Colonic mucosa (tissue), 4 donors: Measurements from ENCODE around the gene ACVR1. TPM values are rescaled to one million over a fixed set of nuclear protein-coding genes. Genes with fewer than 3 reads are reported as not detected.
"Not testable (repeated sequence)": the region's sequence is repeated elsewhere in the genome, so short reads cannot be mapped to it uniquely, and the experiment has no call there.

Source experiments
- DNase-seq: peaks from one replicate; pipeline ENCODE4 v3.0.0-alpha.2; 2020
- H3K27ac ChIP-seq: fragments of 200-600 bp; one replicate; pipeline ENCODE4 v1.8.0; 2021
- H3K27me3 ChIP-seq: fragments of 200-600 bp; one replicate; pipeline ENCODE4 v1.8.0; 2021
- H3K36me3 ChIP-seq: fragments of 200-600 bp; one replicate; pipeline ENCODE4 v1.8.0; 2021
- H3K4me1 ChIP-seq: fragments of 200-600 bp; one replicate; pipeline ENCODE4 v1.8.0; 2021; ENCODE audit warnings: mild to moderate bottlenecking
- H3K4me3 ChIP-seq: fragments of 200-600 bp; one replicate; pipeline ENCODE4 v1.8.0; 2021
- H3K9ac ChIP-seq, 2 donors: one replicate each; pipeline ENCODE4 v1.7.0; 2013; ENCODE audit warnings: control low read depth in 2 of 2, low read depth in 2 of 2, low read length in 2 of 2
- H3K9me3 ChIP-seq: fragments of 200-600 bp; one replicate; pipeline ENCODE4 v1.8.0; 2021
- CTCF ChIP-seq: fragments of 200-600 bp; IDR thresholded peaks from one replicate; pipeline ENCODE4 v1.8.0; 2022; ENCODE audit warnings: antibody characterized with exemption, mild to moderate bottlenecking
- intact Hi-C: fragments of 100-400 bp; cut with DNase I; formaldehyde crosslinking; loops from one replicate; pipeline ENCODE4 v1.14.1; 2022
- total RNA-seq, 2 donors: library from RNA; stranded (reverse); fragmentation: NEBNext Ultra II Directional in 1 of 2; extraction: Animal tissue kit (Norgen Biotek cat#: 25700) in 1 of 2; gene quantifications; one replicate each; pipeline ENCODE4 v1.2.1, GENCODE V29; 2021
- donor health status: healthy.
- donor health status: DM: no; HTN: no; CAD: no.
- donor health status: DM: no; HTN: no; CAD: no.

Gene ACVR1
- total RNA-seq, 2 donors from 2014 or later: 15.8 to 18.0 TPM

DNA sequence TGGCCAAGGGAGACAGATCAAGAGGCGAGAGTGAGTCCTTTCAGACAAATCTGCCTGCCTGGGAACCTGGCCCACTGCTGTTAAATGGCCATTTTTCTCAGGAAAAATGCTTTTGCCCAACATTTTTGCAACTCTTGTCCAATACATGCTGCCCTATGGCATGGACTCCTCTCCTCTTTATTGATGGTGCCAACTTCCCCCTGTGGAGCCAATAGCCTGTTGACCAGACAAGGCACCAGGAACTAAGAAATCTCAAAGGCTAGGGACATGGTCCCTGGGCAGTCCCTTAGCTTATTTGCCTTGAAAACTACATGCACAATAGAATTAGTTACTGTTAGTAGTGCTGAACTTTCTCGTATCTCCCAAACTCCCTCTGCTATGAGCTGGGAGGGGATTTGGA, 155.6 kb downstream of the ACVR1 start:
- no peak for DNase-seq
- TF ChIP-seq CTCF: no peak
- Histone ChIP-seq H3K4me1 (no peaks in the 10 kb centered on the region), H3K9me3 (no peaks in the 10 kb centered on the region), H3K27ac (no peak overlapping the region), H3K27me3 (no peaks in the 10 kb centered on the region), H3K9ac (no peak overlapping the region), H3K36me3 (no peaks in the 10 kb centered on the region), H3K4me3 (no peak overlapping the region)
- intact Hi-C loops: no loop called here

DNA sequence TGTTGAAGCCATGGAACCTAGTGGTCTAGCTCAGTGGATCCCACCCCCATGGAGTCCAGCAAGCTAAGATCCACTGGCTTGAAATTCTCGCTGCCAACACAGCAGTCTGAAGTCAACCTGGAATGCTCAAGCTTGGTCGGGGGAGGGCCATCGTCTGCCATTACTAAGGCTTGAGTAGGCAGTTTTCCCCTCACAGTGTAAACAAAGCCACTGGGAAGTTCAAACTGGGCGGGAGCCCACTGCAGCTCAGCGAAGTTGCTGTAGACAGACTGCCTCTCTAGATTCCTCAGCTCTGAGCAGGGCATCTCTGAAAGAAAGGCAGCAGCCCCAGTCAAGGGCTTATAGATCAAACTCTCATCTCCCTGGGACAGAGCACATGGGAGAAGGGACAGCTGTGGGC, 171.5 kb downstream of the ACVR1 start:
- H3K27ac ChIP-seq, H3K36me3 ChIP-seq, DNase-seq, H3K27me3 ChIP-seq, H3K4me1 ChIP-seq, H3K4me3 ChIP-seq, intact Hi-C loops, H3K9ac ChIP-seq, H3K9me3 ChIP-seq: not testable (repeated sequence)

- not testable (repeated sequence) for DNase-seq
Measured at GRCh38 chr2:157704148-157704547, 172.0 kb downstream of the ACVR1 start.

DNA sequence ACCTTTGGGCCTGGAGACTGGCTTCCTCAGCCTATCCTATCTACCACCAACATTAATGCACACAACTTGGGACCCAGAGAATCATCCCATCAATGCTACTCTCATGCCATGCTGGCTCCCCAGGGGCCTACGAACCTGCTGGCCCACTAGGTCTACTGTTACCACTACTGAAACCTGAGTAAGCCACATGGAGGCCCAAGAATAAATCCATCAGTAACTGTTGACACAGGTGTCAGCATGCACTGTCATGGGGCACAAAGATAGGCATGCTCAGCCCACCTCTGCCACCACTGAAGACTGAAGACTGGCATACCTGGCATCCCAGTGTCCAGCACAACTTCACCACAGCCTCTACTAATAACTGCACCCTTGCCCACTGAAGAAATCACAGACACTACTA, 176.3 kb downstream of the ACVR1 start:
- Histone ChIP-seq H3K27ac (no peak overlapping the region), H3K4me3 (no peak overlapping the region), H3K27me3 (no peaks in the 10 kb centered on the region), H3K4me1 (no peaks in the 10 kb centered on the region), H3K36me3 (no peaks in the 10 kb centered on the region), H3K9me3 (no peaks in the 10 kb centered on the region), H3K9ac (no peak overlapping the region)
- intact Hi-C loops: no loop called here
- DNase-seq: no peak
- no peak for TF ChIP-seq CTCF

More at GRCh38 chr2:157704148-157704547, 172.0 kb downstream of the ACVR1 start:
- H3K4me3 ChIP-seq, H3K9me3 ChIP-seq, intact Hi-C loops, H3K9ac ChIP-seq, H3K36me3 ChIP-seq, H3K27me3 ChIP-seq, H3K27ac ChIP-seq, H3K4me1 ChIP-seq: not testable (repeated sequence)

DNA sequence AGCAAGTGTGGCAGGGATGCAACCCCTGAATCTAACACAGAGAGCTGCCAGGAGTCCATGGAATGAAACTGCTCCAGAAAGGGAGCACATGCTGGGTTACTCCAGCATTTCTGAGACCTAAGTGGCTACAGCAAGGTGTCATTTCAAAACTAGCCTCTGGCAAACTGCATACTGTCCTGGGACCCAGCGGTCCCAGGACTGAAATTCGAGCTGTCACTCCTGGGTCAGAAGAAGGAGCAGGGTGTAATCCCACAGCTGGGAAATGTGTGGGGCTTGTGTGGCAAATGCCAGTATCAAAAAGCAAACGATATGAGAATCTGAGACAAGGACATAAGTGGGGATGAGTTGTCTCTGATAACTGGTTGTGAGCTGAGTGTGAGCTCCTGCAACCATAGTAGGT, 177.1 kb downstream of the ACVR1 start:
- Histone ChIP-seq H3K9me3 (no peaks in the 10 kb centered on the region), H3K36me3 (no peaks in the 10 kb centered on the region), H3K4me1 (no peaks in the 10 kb centered on the region), H3K27me3 (no peaks in the 10 kb centered on the region), H3K9ac (no peak overlapping the region), H3K4me3 (no peak overlapping the region), H3K27ac (no peak overlapping the region)
- DNase-seq: no peak
- TF ChIP-seq CTCF: no peak
- intact Hi-C loops: no loop called here

GRCh38 chr2:157698430-157698829, 177.7 kb downstream of the ACVR1 start:
- Histone ChIP-seq H3K4me1 (no peaks in the 10 kb centered on the region), H3K27ac (no peak overlapping the region), H3K36me3 (no peaks in the 10 kb centered on the region), H3K9me3 (no peaks in the 10 kb centered on the region), H3K27me3 (no peaks in the 10 kb centered on the region), H3K9ac (no peak overlapping the region), H3K4me3 (no peak overlapping the region)
- DNase-seq: no peak
- intact Hi-C loops: no loop called here
- no peak for TF ChIP-seq CTCF

DNA sequence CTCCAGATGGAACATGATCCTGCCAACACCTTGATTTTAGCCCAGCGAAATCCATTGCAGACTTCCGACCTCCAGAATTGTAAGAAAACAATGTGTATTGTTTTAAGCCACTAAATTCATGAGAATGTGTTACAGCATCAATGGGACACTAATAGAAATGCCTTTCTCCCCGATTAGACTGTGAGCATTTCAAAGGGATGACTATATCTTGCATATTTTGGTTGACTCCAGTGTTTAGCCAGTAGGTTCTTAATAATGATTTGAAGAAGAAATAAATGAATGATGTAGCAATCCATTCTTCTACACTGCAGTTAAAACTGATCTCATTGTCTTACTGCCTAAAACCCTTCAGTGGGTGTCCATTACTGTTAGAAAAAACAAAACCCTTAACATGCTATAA, 180.1 kb downstream of the ACVR1 start:
- Histone ChIP-seq H3K27ac (no peak overlapping the region), H3K27me3 (no peaks in the 10 kb centered on the region), H3K36me3 (no peaks in the 10 kb centered on the region), H3K9me3 (no peaks in the 10 kb centered on the region), H3K4me1 (no peaks in the 10 kb centered on the region), H3K9ac (no peak overlapping the region), H3K4me3 (no peak overlapping the region)
- intact Hi-C loops: no loop called here
- TF ChIP-seq CTCF: no peak
- no peak for DNase-seq
